Lung (tissue), 12 donors: ENCODE results near the gene BAHD1. TPM values are rescaled to one million over a fixed set of nuclear protein-coding genes. Genes with fewer than 3 reads are reported as not detected.

Experiments
- ATAC-seq: fragments of 200-7000 bp; cut with Tn5 transposase; one replicate; pipeline ENCODE4 v1.9.1; 2020; ENCODE audit warnings: moderate number of reproducible peaks; ENCODE audit not compliant: insufficient read depth, low FRiP score
- DNase-seq, 3 donors: peaks; one replicate each; pipeline ENCODE4 v3.0.0-alpha.2; 2013 to 2017
- H3K27ac ChIP-seq, 2 donors: one replicate each; pipeline ENCODE4 v1.5.1; 2013; ENCODE audit warnings: mild to moderate bottlenecking in 2 of 2, moderate library complexity in 2 of 2, control low read depth in 1 of 2, inconsistent platforms in 1 of 2, low read depth in 1 of 2, low read length in 1 of 2
- H3K27me3 ChIP-seq, 3 donors: one replicate each; pipeline ENCODE4 v1.5.1; 2013; ENCODE audit warnings: low read length in 2 of 3; ENCODE audit not compliant: control insufficient read depth in 3 of 3, insufficient read depth in 3 of 3
- H3K36me3 ChIP-seq, 4 donors: one replicate each; pipeline ENCODE4 v1.5.1; 2013; ENCODE audit warnings: low read length in 4 of 4, mild to moderate bottlenecking in 1 of 4, moderate library complexity in 1 of 4; ENCODE audit not compliant: control insufficient read depth in 4 of 4, insufficient read depth in 4 of 4
- H3K4me1 ChIP-seq, 5 donors: one replicate each; pipeline ENCODE4 v1.5.1; 2013; ENCODE audit warnings: low read length in 5 of 5, mild to moderate bottlenecking in 2 of 5, moderate library complexity in 1 of 5; ENCODE audit not compliant: control insufficient read depth in 5 of 5, insufficient read depth in 5 of 5
- H3K4me3 ChIP-seq: one replicate; pipeline ENCODE4 v1.5.1; 2013; ENCODE audit warnings: mild to moderate bottlenecking, control low read depth, moderate library complexity
- H3K9ac ChIP-seq, 2 donors: one replicate each; pipeline ENCODE4 v1.5.1; 2013; ENCODE audit warnings: low read length in 2 of 2, control low read depth in 1 of 2; ENCODE audit not compliant: insufficient read depth in 1 of 2
- H3K9me3 ChIP-seq, 4 donors: one replicate each; pipeline ENCODE4 v1.5.1; 2013; ENCODE audit warnings: low read length in 3 of 4, mild to moderate bottlenecking in 1 of 4, moderate library complexity in 1 of 4; ENCODE audit not compliant: control insufficient read depth in 4 of 4, insufficient read depth in 3 of 4
- WGBS, 2 donors: extraction: QIAGEN DNeasy Blood & Tissue Kit; methylation state at CpG; one replicate each; pipeline ENCODE4 v1.1.7; 2013; 5-methylcytosine and 5-hydroxymethylcytosine counted together
- polyA plus RNA-seq, 2 donors: library from polyadenylated mRNA; stranded (reverse); fragments of 200-250 nt; gene quantifications; one replicate each; pipeline ENCODE4 v1.2.1, GENCODE V29; 2013
- total RNA-seq, 2 donors: library from RNA; depleted of rRNA in 1 of 2; stranded (reverse); fragments of >200 nt in 1 of 2; gene quantifications; one replicate each; pipeline ENCODE4 v1.2.1, GENCODE V29; 2014 to 2021
- TF ChIP-seq, protein P1 (sequence below): IDR thresholded peaks from 2 replicates; pipeline ENCODE4 v1.5.1; 2012; ENCODE audit warnings: mild to moderate bottlenecking; ENCODE audit errors: control extremely low read depth, extremely low read depth
- donor health status: control.
- donor health status: control.
- donor health status: Bipolar disorder and iron deficiency.
- donor health status: healthy.
- donor health status: DM: yes; HTN: yes; CAD: no.

Gene BAHD1
- total and polyA plus RNA-seq, 4 donors = 11.3 to 28.1 (median 13.7) TPM

GRCh38 chr15:40415226-40415625 is 25.5 kb upstream of the BAHD1 start:
- no peak overlapping the region for H3K4me3 ChIP-seq
- H3K9me3 ChIP-seq = no peaks in the 10 kb centered on the region
- peaks cover 15 to 57% (median 31%) of the 10 kb centered on the region in 4 donors for H3K36me3 ChIP-seq
- 94 to 95% methylated on average over 10 of the region's 10 CpGs for WGBS, 2 donors
- no peaks in the 10 kb centered on the region for H3K4me1 ChIP-seq
- no peak overlapping the region for H3K9ac ChIP-seq
- H3K27me3 ChIP-seq = no peaks in the 10 kb centered on the region
- DNase-seq (no peak), ATAC-seq (no peak)
- TF ChIP-seq, protein P1, sequence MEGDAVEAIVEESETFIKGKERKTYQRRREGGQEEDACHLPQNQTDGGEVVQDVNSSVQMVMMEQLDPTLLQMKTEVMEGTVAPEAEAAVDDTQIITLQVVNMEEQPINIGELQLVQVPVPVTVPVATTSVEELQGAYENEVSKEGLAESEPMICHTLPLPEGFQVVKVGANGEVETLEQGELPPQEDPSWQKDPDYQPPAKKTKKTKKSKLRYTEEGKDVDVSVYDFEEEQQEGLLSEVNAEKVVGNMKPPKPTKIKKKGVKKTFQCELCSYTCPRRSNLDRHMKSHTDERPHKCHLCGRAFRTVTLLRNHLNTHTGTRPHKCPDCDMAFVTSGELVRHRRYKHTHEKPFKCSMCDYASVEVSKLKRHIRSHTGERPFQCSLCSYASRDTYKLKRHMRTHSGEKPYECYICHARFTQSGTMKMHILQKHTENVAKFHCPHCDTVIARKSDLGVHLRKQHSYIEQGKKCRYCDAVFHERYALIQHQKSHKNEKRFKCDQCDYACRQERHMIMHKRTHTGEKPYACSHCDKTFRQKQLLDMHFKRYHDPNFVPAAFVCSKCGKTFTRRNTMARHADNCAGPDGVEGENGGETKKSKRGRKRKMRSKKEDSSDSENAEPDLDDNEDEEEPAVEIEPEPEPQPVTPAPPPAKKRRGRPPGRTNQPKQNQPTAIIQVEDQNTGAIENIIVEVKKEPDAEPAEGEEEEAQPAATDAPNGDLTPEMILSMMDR = no peak
- no peak overlapping the region for H3K27ac ChIP-seq

DNA sequence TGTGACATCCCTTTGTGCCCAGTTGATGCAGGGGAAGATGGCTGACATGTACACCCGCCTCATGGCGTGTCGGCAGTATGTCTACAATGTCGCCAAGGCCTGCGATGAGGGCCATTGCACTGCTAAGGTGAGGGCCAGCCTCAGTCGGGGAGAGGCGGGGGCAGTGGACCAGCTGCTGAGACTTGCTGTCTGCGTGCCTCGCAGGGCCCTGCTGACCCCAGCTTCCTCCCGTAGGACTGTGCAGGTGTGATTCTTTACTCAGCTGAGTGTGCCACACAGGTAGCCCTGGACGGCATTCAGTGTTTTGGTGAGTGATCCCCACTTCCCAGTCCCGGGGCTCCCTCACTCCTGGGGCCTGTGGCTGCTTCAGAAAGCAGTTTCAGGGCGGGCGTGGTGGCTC is 24.7 kb upstream of the BAHD1 start:
- ATAC-seq (no peak), DNase-seq (no peak)
- H3K27ac ChIP-seq = no peak overlapping the region
- peaks cover 12 to 50% (median 26%) of the 10 kb centered on the region in 4 donors for H3K36me3 ChIP-seq
- H3K9ac ChIP-seq = no peak overlapping the region
- TF ChIP-seq, protein P1 = no peak
- no peak overlapping the region for H3K4me3 ChIP-seq
- H3K9me3 ChIP-seq = no peaks in the 10 kb centered on the region
- 95 to 99% methylated on average over 13 to 14 of the region's 14 CpGs for WGBS, 2 donors
- no peaks in the 10 kb centered on the region for H3K4me1 ChIP-seq
- no peaks in the 10 kb centered on the region for H3K27me3 ChIP-seq

DNA sequence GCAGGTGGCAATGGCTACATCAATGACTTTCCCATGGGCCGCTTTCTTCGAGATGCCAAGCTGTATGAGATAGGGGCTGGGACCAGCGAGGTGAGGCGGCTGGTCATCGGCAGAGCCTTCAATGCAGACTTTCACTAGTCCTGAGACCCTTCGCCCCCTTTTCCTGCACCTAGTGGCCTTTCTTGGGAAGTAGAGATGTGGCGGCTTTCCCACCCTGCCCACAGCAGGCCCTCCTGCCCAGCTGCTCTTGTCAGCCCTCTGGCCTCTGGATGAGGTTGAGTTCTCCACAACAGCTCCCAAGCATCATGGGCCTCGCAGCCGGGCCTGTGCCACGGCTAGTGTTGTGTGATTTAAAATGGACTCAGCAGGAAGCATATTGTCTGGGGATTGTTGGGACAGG is 22.6 kb upstream of the BAHD1 start:
- no peaks in the 10 kb centered on the region for H3K27me3 ChIP-seq
- H3K9ac ChIP-seq = no peak overlapping the region
- H3K27ac ChIP-seq = no peak overlapping the region
- H3K4me3 ChIP-seq = no peak overlapping the region
- H3K36me3 ChIP-seq = peaks cover 4 to 36% (median 17%) of the 10 kb centered on the region in 4 donors
- peaks cover 0 to 3% (median 0%) of the 10 kb centered on the region in 5 donors for H3K4me1 ChIP-seq
- ATAC-seq = no peak
- H3K9me3 ChIP-seq = no peaks in the 10 kb centered on the region
- 93 to 95% methylated on average over 10 of the region's 10 CpGs for WGBS, 2 donors
- TF ChIP-seq, protein P1 = no peak
- no peak for DNase-seq
